Pancreas (tissue), 10 donors: ENCODE results near the gene ZNF3. TPM values are rescaled to one million over a fixed set of nuclear protein-coding genes. Genes with fewer than 3 reads are reported as not detected.

Experiments
- ATAC-seq, 4 donors: fragments of 200-7000 bp; cut with Tn5 transposase; one replicate each; pipeline versions ENCODE4 v1.8.0 to v1.9.1; 2020; ENCODE audit warnings: mild to moderate bottlenecking in 4 of 4, moderate library complexity in 4 of 4
- DNase-seq, 6 donors: peaks; one replicate each; pipeline ENCODE4 v3.0.0-alpha.2; 2020
- FAIRE-seq: peaks from 2 replicates; lab custom pipeline; 2012; peaks lifted over from hg19 to GRCh38; lab: Jason Lieb, UNC
- H3K27ac ChIP-seq, 4 donors: fragments of 200-600 bp; sonication (generic); 1 replicate in 3 of 4; 2 replicates in 1 of 4; pipeline versions ENCODE4 v1.5.0 to v1.8.0; 2020
- H3K27me3 ChIP-seq, 4 donors: fragments of 200-600 bp; one replicate each; pipeline ENCODE4 v1.8.0; 2021
- H3K36me3 ChIP-seq, 3 donors: fragments of 200-600 bp; sonication (generic) in 1 of 3; one replicate each; pipeline versions ENCODE4 v1.5.0 to v1.8.0; 2020 to 2021
- H3K4me1 ChIP-seq, 3 donors: fragments of 200-600 bp; one replicate each; pipeline ENCODE4 v1.8.0; 2021
- H3K4me3 ChIP-seq, 4 donors: fragments of 200-600 bp; sonication (generic) in 2 of 4; one replicate each; pipeline versions ENCODE4 v1.5.0 to v1.8.0; 2020 to 2021
- H3K9me3 ChIP-seq, 4 donors: fragments of 200-600 bp; one replicate each; pipeline ENCODE4 v1.8.0; 2021
- WGBS, 2 donors: extraction: QIAGEN DNeasy Blood & Tissue Kit; methylation state at CpG; one replicate each; pipeline ENCODE4 v1.1.7; 2013; 5-methylcytosine and 5-hydroxymethylcytosine counted together
- intact Hi-C, 3 donors: fragments of 100-400 bp; cut with DNase I; formaldehyde crosslinking; loops; one replicate each; pipeline versions ENCODE4 v1.11.1 to v1.14.2; 2022
- polyA plus RNA-seq, 2 donors: library from polyadenylated mRNA; stranded (reverse); fragments of 200-250 nt; gene quantifications; one replicate each; pipeline ENCODE4 v1.2.3, GENCODE V29; 2013
- total RNA-seq, 6 donors: library from RNA; stranded (reverse); fragmentation: NEBNext Ultra II Directional in 4 of 6; extraction: Animal tissue kit (Norgen Biotek cat#: 25700) in 4 of 6; gene quantifications; one replicate each; pipeline versions ENCODE4 v1.2.1 to v1.2.4, GENCODE V29; 2021 to 2023
- TF ChIP-seq, protein P1 (sequence below), 4 donors: fragments of 200-600 bp; sonication (generic) in 3 of 4; IDR thresholded peaks; one replicate each; pipeline versions ENCODE4 v1.5.0 to v1.8.0; 2021; ENCODE audit warnings: antibody characterized with exemption in 4 of 4
- donor health status: healthy with polysubstance abuse.
- donor health status: DM: no; HTN: no; CAD: no; lungs with moderate emphysema.
- donor health status: DM: no; HTN: no; CAD: no.
- donor health status: control.
- donor health status: control.
- donor health status: Bipolar disorder and iron deficiency.
- donor health status: DM: yes; HTN: yes; CAD: no.
- donor health status: DM: no; HTN: no; CAD: no.
- donor health status: DM: no; HTN: no; CAD: no.
- donor health status: DM: yes; HTN: yes; CAD: no.

Gene ZNF3
- total and polyA plus RNA-seq, 8 donors: 9.6 to 21.2 (median 15.3) TPM

DNA sequence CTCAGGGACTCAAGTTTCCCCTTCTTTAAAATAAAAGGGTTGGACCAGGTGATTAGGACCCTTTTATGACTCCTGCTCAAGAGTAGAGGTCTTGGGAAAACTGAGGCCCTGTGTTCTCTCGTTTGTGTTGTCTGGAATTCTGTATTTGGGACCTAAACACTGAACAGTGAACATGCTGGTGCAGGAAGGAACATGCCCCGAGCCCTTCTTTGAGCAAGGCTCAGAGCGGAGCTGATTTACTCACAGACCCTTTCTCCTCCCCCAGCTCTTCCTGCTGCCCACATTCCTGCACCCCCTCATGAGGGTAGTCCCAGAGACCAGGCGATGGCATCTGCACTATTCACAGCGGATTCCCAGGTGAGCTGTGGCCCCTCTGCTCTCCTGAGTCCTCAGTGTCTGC, 51.9 kb downstream of the ZNF3 start:
- no peaks in the 10 kb centered on the region for H3K9me3 ChIP-seq
- H3K27me3 ChIP-seq: no peaks in the 10 kb centered on the region
- H3K4me1 ChIP-seq: no peaks in the 10 kb centered on the region
- DNase-seq: no peak
- ATAC-seq: no peak
- no peak overlapping the region for H3K4me3 ChIP-seq
- intact Hi-C loops: no loop called here
- H3K36me3 ChIP-seq: peaks cover 6 to 72% (median 22%) of the 10 kb centered on the region in 3 donors
- TF ChIP-seq, protein P1, sequence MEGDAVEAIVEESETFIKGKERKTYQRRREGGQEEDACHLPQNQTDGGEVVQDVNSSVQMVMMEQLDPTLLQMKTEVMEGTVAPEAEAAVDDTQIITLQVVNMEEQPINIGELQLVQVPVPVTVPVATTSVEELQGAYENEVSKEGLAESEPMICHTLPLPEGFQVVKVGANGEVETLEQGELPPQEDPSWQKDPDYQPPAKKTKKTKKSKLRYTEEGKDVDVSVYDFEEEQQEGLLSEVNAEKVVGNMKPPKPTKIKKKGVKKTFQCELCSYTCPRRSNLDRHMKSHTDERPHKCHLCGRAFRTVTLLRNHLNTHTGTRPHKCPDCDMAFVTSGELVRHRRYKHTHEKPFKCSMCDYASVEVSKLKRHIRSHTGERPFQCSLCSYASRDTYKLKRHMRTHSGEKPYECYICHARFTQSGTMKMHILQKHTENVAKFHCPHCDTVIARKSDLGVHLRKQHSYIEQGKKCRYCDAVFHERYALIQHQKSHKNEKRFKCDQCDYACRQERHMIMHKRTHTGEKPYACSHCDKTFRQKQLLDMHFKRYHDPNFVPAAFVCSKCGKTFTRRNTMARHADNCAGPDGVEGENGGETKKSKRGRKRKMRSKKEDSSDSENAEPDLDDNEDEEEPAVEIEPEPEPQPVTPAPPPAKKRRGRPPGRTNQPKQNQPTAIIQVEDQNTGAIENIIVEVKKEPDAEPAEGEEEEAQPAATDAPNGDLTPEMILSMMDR (IDR thresholded peaks at IDR 0.05): no peak
- 86 to 94% methylated on average over 5 of the region's 5 CpGs for WGBS, 2 donors
- no peak overlapping the region for H3K27ac ChIP-seq
- no peak for FAIRE-seq

DNA sequence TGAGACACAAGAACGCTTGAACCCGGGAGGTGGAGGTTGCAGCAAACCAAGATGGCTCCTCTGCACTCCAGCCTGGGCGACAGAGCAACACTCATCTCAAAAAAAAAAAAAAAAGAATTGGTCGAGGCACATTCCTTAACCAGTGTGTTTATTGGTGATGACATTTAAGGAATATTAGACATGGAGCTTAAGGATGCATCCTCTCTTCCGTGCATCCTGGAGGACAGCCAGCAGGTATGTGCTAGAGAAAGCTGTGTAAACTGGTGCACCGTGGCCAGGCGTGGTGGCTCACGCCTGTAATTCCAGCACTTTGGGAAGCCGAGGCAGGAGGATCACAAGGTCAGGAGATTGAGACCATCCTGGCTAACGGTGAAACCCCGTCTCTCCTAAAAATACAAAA, 54.3 kb downstream of the ZNF3 start:
- peaks cover 15 to 21% (median 17%) of the 10 kb centered on the region in 3 donors for H3K4me1 ChIP-seq
- no peak overlapping the region for H3K4me3 ChIP-seq
- TF ChIP-seq, protein P1 (IDR thresholded peaks at IDR 0.05): no peak
- H3K27me3 ChIP-seq: no peaks in the 10 kb centered on the region
- H3K27ac ChIP-seq: no peak overlapping the region
- FAIRE-seq (no peak), DNase-seq (no peak), ATAC-seq (no peak)
- H3K36me3 ChIP-seq: peaks cover 9 to 67% (median 25%) of the 10 kb centered on the region in 3 donors
- WGBS, 2 donors: 82 to 87% methylated on average over 11 of the region's 11 CpGs
- H3K9me3 ChIP-seq: no peaks in the 10 kb centered on the region
- intact Hi-C loops: no loop called here

GRCh38 chr7:100024020-100024619, 57.4 kb downstream of the ZNF3 start:
- Histone ChIP-seq H3K27ac (peak overlapping the region in 2 of 4 donors; percentile 70 to 88), H3K4me3 (no peak overlapping the region), H3K9me3 (no peaks in the 10 kb centered on the region), H3K27me3 (no peaks in the 10 kb centered on the region), H3K4me1 (peaks cover 27 to 45% (median 43%) of the 10 kb centered on the region in 3 donors), H3K36me3 (peaks cover 9 to 40% (median 15%) of the 10 kb centered on the region in 3 donors)
- peak in 1 of 4 donors; percentile 34 for ATAC-seq
- intact Hi-C loops: no loop called here
- no peak for DNase-seq
- FAIRE-seq: no peak
- TF ChIP-seq, protein P1 (IDR thresholded peaks at IDR 0.05): no peak
- 42 to 44% methylated on average over 12 of the region's 12 CpGs for WGBS, 2 donors

- ATAC-seq: no peak
- TF ChIP-seq, protein P1 (IDR thresholded peaks at IDR 0.05): no peak
- intact Hi-C loops: no loop called here
- WGBS, 2 donors: 76 to 79% methylated on average over 12 of the region's 12 CpGs
- peaks cover 9 to 40% (median 15%) of the 10 kb centered on the region in 3 donors for H3K36me3 ChIP-seq
- peaks cover 27 to 49% (median 45%) of the 10 kb centered on the region in 3 donors for H3K4me1 ChIP-seq
- H3K9me3 ChIP-seq: no peaks in the 10 kb centered on the region
- FAIRE-seq: no peak
- H3K27me3 ChIP-seq: no peaks in the 10 kb centered on the region
- H3K27ac ChIP-seq: peak overlapping the region in 3 of 4 donors; percentile 39 to 88 (median 70)
- H3K4me3 ChIP-seq: peak overlapping the region in 1 of 4 donors; percentile 13
- DNase-seq: no peak
Measured at GRCh38 chr7:100023526-100023925, 58.0 kb downstream of the ZNF3 start.

- ATAC-seq (peak; percentile 97 to 98 (median 97)), DNase-seq (peak in 4 of 6 donors; percentile 72 to 85 (median 84)), FAIRE-seq (no peak)
- Histone ChIP-seq H3K27me3 (no peaks in the 10 kb centered on the region), H3K4me1 (peaks cover 30 to 55% (median 52%) of the 10 kb centered on the region in 3 donors), H3K36me3 (peaks cover 9 to 40% (median 15%) of the 10 kb centered on the region in 3 donors), H3K9me3 (no peaks in the 10 kb centered on the region), H3K4me3 (peak overlapping the region in 1 of 4 donors; percentile 13), H3K27ac (peak overlapping the region; percentile 20 to 88 (median 64))
- intact Hi-C loops: no loop called here
- TF ChIP-seq, protein P1 (IDR thresholded peaks at IDR 0.05): no peak
- 11 to 13% methylated on average over 5 of the region's 5 CpGs for WGBS, 2 donors
Measured at GRCh38 chr7:100022621-100023020, 58.9 kb downstream of the ZNF3 start.
